Esophagus mucosa (tissue), 1 donor: Measurements from ENCODE around the gene NDUFA6. TPM values are rescaled to one million over a fixed set of nuclear protein-coding genes. Genes with fewer than 3 reads are reported as not detected.
A peak's percentile ranks its signal among the peaks of the same experiment; 100 is the strongest.
"Not testable (repeated sequence)": the region's sequence is repeated elsewhere in the genome, so short reads cannot be mapped to it uniquely, and the experiment has no call there.

Source experiments
- ATAC-seq: fragments of 200-7000 bp; cut with Tn5 transposase; one replicate; pipeline ENCODE4 v1.9.1; 2020
- total RNA-seq: library from RNA; stranded (reverse); gene quantifications from one replicate; pipeline ENCODE4 v1.2.4, GENCODE V29; 2023
- donor health status: DM: yes; HTN: yes; CAD: no.

Gene NDUFA6
- total RNA-seq, result 76.9 TPM

DNA sequence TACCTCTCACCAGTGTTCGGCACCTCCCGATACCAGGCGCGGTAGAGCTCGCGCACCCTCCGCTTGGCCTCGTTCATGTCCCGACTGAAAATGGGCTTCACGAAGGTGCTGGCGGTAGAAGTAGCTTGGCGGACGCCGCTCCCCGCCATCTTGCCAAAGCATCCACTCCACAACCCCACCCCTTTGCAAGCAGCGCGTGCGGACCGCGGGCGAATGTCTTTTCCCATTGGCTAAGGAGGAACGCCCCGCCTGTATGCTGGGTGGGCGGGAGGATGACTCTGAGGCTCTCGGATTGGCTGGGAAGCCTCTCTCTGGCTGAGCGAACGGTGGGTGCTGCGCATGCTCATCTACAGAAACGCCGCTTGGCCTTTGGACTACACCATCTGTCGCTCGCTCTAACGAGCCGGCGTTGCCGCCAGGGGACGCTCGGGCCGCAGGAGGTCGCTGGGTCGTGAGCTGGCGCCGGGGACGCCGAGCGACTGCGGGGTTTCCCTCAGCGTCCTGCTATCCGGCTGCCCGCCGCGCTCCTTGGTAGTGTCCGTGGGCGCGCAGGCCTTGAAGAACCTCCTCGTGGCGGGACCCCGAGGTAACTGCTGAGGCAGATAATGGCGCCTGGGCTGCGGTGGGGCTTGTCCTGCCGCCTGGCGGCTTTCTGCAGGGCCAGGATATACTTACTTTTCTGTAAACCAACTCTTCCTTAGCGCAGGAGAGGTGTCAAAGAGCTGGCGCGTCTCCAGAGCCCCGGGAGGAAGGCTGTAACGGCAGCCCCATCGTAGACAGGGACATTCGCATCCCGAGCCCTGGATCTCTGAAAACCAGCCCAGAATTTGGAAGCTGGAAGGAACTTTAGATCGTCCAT lies at the start of gene NDUFA6:
Gene NDUFA6, minus strand, starts transcription at position 177 of the 859 bp plus-strand sequence. Its CDS starts 28 bp downstream, at position 149.
- peak; percentile 98 for ATAC-seq

DNA sequence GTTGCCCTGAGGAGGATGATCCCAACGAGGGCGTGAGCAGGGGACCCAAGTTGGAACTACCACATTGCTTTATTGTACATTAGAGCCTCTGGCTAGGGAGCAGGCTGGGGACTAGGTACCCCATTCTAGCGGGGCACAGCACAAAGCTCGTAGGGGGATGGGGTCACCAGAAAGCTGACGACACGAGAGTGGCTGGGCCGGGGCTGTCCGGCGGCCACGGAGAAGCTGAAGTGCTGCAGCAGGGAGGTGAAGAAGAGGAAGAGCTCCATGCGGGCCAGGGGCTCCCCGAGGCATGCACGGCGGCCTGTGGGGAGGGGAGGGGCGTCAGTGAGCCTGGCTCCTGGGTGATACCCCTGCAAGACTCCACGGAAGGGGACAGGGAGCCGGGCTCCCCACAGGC lies 49.6 kb upstream of the NDUFA6 start:
- not testable (repeated sequence) for ATAC-seq

DNA sequence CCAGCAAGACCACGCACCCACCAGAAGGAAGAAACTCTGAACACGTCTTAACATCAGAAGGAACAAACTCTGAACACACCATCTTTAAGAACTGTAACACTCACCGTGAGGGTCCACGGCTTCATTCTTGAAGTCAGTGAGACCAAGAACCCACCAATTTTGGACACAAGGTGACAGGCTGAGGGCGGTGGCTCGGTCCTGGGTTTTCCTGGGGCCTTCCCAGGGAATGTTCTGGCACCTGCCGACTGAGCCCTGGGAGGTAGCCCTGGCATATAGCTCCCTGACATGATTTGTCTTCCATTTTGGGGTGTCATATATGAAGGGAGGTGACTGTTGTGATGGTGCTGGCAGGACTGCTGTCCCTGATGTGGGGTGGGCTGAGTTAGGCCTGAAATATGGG lies 48.9 kb upstream of the NDUFA6 start:
- not testable (repeated sequence) for ATAC-seq

DNA sequence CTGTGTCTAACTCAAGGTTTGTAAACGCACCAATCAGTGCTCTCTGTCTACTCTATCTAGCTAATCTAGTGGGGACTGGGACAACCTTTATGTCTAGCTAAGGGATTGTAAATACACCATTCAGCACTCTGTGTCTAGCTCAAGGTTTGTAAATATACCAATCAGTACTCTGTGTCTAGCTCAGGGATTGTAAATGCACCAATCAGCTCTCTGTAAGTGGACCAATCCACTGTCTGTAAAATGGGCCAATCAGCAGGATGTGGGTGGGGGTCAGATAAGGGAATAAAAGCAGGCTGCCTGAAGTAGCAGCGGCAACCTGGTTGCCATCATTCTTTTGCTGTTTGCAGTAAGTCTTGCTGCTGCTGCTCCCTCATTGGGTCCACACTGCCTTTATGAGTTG lies 48.4 kb upstream of the NDUFA6 start:
- ATAC-seq, result no peak

DNA sequence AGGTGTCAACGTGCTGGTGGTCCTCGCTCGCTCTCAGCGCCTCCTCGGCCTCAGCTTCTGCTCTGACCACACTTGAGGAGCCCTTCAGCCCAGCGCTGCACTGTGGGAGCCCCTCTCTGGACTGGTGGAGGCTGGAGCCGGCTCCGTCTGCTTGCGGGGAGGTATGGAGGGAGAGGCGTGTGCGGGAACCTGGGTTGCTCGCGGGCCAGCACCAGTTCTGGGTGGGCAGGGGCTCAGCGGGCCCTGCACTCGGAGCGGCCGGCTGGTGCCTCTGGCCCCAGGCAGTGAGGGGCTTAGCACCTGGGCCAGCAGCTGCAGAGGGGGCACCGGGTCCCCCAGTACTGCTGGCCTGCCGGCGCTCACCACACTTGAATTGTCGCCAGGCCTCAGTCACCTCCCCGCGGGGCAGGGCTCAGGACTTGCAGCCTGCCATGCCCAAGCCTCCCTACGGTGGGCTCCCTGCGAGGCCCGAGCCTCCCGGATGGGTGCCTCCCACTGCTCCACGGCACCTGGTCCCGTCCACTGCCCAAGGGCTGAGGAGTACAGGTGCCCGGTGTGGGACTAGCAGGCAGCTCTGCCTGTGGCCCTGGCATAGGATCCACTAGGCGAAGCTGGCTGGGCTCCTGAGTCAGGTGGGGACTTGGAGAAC lies 47.7 kb upstream of the NDUFA6 start:
- no peak for ATAC-seq

DNA sequence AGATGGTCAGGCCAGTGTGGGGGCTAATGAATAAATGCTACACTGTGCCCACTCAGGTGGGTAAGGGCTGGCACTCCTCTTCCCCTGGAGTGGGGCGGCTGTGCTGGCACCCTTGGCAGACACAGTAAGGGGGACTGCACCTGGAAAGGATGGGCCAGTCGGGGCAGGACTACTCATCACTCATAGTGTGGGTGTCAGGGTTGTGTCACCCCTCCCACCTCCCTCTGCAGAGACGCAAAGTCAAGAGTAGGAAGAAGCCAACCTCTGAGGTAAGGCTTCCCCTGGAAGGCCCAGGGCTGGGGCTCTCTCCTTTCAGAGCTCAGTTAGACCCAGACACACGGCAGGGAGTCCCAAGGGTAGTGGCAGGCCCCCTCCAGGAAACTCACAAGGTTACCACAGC lies 45.1 kb upstream of the NDUFA6 start:
- peak; percentile 16 for ATAC-seq

DNA sequence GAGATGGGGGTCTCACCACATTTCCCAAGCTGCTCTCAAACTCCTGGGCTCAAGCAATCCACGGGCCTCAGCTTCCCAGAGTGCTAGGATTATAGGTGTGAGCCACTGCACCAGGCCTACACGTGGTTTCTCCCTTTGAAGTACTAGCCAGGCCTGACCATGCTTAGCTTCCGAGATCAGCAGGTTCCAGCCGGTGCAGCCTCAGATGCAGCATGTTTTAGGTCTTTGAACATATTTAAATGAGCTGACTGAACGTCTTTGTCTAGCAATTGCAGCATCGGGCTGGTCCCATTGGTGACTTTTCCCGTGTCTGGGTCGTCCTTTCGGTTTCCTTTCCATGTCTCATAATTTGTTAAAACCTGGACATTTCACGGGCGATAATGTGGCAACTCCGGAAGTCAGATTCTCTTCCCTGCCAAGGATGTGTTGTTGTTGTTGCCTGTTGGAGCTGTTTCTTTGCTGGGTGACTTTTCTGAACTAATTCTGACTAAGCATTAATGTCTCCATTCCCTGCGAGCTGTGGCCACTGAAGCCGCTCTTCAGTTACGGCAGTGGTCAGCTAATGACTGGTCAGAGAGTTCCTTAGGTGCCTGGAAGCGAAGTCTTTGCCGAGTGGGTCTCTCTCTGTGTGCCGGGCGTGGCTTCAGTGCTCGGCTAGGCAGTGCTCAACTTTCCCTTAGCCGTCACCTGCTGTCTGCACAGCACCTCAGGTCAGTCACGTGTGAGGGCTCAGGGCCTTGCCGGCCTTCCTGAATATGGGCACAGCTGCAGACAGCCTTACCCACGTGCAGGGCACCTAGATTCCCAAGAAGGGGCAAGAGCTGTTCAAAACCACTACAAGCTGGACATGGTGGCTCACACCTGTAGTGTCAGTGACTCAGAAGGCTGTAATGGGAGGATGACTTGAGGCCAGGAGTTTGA lies 43.8 kb upstream of the NDUFA6 start:
- peak; percentile 16 for ATAC-seq

DNA sequence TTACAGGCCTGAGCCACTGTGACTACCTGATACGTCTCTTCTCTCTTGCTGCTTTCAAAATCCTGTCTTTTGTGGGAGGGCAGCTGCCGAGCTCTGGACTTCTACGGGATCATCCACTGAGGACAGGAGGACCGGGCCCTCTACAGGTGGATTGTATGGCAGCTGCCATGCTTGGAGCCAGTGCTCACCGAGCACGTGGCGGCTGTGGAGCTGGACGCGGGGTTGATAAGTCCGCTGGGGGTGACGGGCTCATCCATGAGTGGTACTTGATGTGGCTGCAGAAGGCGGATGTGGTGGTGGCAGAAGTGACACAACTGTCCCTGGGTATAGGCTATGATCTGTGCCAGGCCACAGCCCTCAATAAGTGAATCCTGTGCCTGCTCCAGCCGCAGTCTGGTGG lies 41.9 kb upstream of the NDUFA6 start:
- no peak for ATAC-seq

DNA sequence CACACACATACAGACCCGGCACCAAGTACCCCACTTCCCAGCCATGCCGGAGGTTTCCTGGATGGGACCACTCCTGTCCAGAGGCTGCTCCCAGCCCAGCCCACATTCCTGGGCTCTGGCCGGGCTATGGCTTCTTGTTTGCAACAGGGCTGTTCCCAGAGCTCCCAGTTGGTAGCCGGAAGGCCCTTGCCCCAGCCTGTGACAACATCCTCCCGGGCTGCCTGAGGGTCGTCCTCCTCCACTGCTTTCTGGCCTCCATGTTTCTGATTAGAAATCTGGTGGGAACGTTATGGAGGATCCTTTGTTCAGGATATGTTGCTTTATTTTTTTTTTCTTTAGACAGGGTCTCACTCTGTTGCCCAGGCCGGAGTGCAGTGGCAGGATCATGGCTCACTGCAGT lies 41.0 kb upstream of the NDUFA6 start:
- no peak for ATAC-seq

DNA sequence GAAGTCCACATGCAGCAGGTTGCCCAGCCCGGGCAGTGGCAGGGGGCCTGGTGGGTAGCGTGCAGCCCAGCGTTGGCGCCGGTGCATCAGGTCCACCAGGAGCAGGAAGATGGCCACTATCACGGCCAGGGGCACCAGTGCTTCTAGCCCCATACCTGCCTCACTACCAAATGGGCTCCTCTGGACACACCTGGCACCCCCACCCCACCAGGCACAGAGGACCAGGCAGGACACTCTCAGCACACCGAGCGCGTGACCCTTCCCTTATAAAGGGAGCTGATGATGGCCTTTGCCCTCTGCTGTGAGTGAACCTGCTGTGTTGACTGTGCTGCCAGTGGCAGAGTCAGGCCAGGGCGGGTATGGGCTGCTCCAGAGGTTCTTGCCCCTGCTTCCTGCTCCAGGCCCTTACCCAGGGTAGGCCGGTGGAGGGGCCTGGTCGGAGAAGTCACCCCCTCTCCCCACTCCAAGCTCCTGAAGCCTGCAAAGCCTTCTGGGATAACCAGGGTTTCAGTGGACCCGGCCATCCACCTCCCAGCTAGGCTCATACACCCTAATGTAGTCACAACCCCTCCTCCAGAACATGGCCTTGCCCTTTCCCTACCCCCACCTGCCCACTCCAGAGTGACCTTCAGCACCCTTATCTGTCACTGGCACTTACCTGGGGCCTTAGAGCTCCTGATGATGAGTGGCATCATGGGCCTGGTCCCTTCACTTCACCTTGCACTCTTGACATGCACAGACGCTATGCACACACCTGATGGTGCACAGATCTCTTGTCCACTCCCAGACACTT lies 40.3 kb upstream of the NDUFA6 start, which contains the start of gene CYP2D6:
Gene CYP2D6, minus strand, starts transcription at position 172 of the 793 bp plus-strand sequence. Its CDS starts 19 bp downstream, at position 153.
- ATAC-seq, result not testable (repeated sequence)

DNA sequence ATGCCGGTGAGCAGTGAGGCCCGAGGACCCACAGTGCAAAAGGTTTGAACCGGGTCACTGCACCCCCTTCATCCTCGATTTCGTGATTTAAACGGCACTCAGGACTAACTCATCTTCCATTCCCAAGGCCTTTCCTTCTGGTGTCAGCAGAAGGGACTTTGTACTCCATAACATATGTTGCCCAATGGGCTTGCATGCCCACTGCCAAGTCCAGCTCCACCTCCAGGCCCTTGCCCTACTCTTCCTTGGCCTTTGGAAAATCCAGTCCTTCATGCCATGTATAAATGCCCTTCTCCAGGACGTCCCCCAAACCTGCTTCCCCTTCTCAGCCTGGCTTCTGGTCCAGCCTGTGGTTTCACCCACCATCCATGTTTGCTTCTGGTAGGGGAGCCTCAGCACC lies 39.6 kb upstream of the NDUFA6 start:
- ATAC-seq, result not testable (repeated sequence)

DNA sequence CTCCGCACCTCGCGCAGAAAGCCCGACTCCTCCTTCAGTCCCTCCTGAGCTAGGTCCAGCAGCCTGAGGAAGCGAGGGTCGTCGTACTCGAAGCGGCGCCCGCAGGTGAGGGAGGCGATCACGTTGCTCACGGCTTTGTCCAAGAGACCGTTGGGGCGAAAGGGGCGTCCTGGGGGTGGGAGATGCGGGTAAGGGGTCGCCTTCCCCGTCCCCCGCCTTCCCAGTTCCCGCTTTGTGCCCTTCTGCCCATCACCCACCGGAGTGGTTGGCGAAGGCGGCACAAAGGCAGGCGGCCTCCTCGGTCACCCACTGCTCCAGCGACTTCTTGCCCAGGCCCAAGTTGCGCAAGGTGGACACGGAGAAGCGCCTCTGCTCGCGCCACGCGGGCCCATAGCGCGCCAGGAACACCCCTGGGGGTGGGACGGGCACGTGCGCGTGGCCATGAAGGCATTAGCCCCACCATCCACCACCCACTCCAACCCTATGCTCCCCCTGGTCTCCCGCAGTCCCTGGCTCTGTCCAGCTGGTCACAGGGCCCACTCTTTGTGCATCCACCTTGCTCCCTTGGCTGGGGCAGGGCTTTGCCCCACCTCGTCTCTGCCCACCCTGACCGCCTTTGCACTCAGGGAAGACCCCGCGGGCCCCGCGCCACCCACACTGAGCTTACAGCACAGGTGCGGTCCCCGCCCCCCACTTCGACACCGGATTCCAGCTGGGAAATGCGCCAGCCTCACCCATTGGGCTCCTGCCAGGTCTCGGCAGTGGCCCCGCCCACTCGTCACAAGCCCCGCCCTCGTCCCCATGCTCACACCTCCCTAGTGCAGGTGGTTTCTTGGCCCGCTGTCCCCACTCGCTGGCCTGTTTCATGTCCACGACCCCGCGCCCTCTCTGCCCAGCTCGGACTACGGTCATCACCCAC lies 38.5 kb upstream of the NDUFA6 start:
- ATAC-seq, result peak; percentile 3

DNA sequence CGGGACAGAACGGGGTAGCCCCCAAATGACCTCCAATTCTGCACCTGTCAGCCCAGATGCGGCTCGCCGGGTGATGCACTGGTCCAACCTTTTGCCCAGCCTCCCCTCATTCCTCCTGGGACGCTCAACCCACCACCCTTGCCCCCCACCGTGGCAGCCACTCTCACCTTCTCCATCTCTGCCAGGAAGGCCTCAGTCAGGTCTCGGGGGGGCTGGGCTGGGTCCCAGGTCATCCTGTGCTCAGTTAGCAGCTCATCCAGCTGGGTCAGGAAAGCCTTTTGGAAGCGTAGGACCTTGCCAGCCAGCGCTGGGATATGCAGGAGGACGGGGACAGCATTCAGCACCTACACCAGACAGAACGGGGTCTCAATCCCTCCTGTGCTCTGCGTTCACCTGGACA lies 37.4 kb upstream of the NDUFA6 start:
- ATAC-seq, result not testable (repeated sequence)

DNA sequence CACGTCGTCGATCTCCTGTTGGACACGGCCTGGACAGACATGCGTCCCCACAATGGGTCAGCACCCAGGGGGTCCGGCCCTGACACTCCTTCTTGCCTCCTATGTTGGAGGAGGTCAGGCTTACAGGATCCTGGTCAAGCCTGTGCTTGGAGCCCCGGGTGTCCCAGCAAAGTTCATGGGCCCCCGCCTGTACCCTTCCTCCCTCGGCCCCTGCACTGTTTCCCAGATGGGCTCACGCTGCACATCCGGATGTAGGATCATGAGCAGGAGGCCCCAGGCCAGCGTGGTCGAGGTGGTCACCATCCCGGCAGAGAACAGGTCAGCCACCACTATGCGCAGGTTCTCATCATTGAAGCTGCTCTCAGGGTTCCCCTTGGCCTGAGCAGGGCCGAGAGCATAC lies 37.0 kb upstream of the NDUFA6 start:
- ATAC-seq, result no peak

DNA sequence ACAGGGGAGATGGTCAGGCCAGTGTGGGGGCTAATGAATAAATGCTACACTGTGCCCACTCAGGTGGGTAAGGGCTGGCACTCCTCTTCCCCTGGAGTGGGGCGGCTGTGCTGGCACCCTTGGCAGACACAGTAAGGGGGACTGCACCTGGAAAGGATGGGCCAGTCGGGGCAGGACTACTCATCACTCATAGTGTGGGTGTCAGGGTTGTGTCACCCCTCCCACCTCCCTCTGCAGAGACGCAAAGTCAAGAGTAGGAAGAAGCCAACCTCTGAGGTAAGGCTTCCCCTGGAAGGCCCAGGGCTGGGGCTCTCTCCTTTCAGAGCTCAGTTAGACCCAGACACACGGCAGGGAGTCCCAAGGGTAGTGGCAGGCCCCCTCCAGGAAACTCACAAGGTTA lies 33.0 kb upstream of the NDUFA6 start:
- ATAC-seq, result peak; percentile 8

DNA sequence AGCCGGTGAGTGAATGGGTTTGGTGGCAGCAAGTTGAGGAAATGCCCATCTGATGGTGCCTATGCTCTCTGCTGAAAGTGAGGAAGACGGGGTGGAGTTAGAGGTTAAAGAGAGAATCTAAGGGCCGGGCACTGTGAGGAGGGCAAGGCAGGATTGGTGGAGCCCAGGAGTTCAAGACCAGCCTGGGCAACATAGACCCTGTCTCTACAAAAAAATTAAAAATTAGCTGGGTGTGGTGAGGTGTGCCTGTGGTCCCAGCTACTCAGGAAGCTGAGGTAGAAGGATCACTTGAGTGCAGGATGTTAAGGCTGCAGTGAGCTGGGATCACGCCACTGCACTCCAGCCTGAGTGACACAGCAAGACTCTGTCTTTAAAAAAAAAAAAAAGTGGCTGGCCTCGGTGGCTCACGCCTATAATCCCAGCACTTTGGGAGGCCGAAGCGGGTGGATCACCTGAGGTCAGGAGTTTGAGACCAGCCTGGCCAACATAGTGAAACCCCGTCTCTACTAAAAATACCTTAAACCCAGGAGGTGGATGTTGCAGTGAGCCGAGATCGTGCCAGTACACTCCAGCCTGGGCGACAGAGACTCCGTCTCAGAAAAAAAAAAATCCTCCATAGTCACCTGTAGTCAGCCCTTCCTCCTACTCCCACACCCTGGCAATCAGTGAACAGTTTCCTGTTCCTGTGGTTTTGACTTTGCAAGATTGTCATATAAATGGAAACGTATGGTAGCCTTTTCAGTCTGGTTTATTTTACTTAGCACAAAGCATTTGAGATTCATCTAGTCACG lies 29.9 kb upstream of the NDUFA6 start:
- not testable (repeated sequence) for ATAC-seq

DNA sequence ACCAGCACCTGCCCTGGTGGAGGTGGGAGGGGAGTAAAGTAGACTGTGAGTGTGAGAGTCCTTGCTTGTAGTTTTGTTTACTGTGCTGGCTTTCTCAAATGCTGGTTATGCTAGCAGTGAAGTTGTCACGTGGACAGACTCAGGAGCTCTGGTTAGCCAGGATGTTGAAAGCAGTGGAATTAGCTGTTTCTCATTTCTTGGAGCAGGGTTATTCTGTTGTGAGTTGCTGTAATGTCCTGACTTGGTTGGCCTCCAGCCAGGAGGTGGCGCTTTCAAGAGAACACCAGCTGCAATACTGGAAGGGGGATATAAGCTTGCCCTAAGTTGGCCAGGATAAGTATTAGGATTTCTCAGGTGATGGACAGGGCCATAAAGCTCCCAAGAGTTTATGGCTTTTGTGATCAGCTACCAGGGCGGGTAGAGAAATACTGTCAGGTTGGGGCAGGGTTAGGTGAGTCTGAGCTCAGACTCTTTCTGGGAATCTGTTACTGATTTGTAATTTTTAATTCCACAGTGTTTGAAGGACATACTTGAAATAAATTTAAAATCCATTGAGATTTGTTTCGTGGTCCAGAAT lies 26.4 kb upstream of the NDUFA6 start:
- ATAC-seq, result no peak

DNA sequence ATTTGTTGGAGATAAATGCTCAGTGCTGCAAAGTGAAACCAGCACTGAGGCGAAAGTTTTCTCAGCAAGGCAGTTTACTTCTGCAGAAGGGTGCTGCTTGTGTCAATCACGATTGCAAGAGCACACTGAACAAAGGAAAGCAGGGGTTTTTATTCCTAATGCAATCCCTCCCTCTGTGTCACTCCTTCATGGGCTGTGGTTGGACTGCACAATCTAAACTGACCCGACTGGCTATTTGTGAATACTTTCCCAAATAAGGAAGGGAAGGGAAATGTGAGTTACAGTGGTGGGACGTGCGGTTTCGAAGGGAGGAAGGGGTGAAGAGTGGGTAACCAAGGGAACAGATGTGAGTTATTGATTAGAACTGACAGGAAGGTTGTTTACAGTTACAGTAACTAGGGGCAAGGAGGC lies 24.9 kb upstream of the NDUFA6 start:
- ATAC-seq, result not testable (repeated sequence)

DNA sequence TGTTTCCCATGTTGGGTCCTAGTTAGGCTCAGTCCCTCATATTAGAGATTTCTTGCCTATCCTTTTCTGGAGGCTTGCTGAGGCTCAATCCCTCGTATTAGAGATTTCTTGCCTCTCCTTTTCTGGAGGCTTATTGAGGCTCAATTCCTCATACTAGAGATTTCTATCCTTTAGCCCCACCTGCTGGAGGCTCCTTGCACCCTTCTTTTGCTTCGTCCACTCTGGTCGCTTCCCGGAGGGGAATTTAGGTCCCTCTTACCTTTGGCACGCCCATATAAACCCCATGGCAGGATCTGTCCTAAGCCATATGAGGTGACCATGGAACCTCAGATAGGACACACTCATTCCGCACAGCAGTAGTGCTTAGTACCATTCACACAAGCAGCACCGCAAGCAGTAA lies 24.1 kb upstream of the NDUFA6 start:
- no peak for ATAC-seq

DNA sequence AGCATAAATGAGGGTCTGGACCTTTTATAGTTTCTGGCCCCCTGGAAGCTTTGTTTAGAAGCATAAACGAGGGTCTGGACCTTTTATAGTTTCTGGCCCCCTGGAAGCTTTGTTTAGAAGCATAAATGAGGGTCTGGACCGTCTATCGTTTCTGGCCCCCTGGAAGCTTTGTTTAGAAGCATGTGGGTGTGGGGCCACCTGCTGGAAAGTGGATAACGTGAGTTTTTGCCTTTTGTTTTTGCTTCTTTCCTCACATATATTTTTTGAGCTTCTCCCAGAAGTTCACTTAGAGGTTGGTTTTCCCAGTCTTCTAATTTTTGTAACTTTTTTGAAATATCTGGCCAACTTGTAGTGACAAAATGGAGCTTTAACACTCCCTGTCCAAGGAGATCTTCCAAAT lies 22.2 kb upstream of the NDUFA6 start:
- ATAC-seq, result not testable (repeated sequence)
